ENCODE measurements around the gene GINS2.

GRCh38 chr16:85646358-85646907, 42.3 kb downstream of the GINS2 start:
- no peak for TF ChIP-seq GATA3 (IDR thresholded peaks at IDR 0.05; ENCODE audit: low read depth, low read length)
- no peak for TF ChIP-seq GATA2 (IDR thresholded peaks at IDR 0.05; ENCODE audit: low read depth, low read length)
